GM19240 (cell line): Measurements from ENCODE around the gene JAK2.
"Not testable (repeated sequence)": the region's sequence is repeated elsewhere in the genome, so short reads cannot be mapped to it uniquely, and the experiment has no call there.

ENCODE experiments used
- DNase-seq: peaks from one replicate; pipeline ENCODE4 v3.0.0; 2011; ENCODE audit warnings: low spot score; ENCODE audit not compliant: insufficient read length

The JAK2 gene

DNA sequence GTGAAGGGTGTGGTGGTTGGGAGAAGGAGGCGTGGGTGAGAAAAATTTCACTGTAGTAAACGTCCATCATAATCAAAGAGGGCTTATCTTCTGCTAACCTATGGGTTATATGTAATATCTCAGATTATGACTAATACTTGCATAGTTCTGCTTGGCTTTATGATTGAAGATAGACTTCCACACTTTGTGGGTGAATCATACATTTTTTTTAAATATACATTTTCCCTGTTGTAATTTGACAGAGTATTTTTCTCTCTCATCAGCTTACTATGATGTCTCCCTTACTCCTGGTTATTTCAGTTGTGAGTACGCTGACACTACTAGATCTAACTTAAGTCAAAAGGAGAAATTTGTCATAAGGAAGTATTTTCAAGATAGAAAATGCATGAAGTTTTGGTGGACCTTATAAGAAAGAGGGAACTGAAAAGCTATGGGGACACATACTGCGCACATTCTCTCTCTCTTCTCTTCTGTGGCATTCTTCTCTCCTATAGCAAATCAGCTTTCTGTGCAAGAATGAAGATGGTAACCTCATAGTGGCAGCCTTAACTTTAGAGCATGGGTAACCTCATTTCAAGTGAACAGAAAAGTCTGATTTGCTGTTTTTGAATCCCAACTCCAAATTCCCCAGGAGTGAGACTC is 4.9 kb upstream of the JAK2 start:
- no peak for DNase-seq

DNA sequence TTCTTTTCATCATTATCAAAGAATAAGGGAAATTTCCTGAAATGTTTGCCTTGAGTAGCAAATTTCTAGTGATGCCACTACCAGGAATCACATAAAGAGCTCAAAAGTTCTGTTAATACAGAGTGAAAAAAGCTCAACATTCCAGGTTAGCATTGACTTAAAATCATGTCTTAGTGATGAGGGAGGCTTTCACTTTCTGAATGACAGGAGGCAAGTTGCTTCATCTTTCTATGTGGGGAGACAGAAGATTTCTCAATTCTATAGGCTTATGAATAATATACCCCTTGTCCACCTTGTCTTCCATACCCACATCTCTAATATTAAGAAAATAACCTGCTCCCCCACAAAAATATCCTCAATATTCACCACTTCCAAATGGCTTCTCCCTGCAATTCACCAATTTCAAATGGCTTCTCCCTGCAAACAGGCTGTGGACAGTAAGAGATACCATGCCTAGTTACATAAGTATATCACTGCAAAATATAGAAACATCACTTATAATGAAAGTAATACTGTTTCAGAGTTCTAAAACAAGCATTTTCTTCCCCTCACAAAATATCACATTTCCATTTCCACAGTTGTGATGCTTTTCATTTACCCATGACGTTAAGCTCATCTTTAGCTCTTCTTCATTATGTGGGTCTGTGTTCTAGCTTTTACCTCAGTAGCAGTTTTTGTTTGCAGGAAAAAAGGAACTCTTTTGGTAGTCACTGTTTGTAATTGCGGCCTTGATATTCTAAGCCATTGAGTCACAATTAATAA is 2.2 kb upstream of the JAK2 start:
- DNase-seq: no peak

DNA sequence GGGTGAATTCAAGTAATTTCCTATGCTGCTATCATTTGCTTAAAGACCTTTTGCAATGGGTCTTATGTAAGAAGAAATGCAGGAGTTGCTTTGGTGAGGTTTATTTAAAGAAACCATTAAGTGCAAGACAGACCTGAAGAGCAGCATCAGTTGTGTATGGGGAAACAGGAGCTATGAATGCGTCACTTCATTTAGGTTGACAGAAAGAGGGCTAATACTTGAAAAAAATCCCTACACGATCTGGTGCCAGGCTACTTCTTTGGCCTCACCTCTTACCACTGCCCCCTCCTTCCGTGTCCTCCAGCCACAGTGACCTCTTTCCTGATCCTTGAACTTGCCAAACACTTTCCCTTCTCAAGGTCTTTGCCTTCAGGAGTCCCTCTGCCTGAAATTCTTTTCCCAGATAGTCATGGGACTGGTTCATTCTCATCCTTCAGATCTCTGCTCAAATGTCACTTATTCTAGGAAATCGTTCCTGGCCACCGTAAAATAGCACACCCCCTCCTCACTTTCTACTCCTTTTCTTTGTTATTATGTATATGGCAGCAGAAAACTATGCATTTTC is 1.4 kb upstream of the JAK2 start:
- no peak for DNase-seq

DNA sequence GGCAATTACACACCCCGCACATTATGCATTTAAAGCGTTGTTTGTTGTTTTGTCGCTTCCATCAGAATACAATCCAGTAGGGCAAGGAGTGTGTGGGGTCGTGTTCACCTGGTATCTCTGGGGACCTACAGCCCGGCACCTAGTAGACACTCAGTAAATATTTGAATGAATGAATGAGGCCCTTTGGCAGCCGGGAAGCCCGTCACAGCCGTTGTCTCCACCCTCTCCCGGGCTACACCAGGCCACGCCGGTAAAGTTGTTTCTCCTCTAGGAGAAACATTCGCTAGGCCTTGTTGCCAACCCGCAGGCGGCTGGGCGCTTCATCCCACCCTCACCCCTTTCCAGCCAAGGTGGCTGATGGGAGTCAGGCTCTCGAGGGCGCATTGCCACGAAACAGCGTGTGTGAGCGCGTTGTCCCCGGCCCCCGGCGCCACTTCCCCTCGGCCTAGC is 876 bp upstream of the JAK2 start:
- DNase-seq: no peak

DNA sequence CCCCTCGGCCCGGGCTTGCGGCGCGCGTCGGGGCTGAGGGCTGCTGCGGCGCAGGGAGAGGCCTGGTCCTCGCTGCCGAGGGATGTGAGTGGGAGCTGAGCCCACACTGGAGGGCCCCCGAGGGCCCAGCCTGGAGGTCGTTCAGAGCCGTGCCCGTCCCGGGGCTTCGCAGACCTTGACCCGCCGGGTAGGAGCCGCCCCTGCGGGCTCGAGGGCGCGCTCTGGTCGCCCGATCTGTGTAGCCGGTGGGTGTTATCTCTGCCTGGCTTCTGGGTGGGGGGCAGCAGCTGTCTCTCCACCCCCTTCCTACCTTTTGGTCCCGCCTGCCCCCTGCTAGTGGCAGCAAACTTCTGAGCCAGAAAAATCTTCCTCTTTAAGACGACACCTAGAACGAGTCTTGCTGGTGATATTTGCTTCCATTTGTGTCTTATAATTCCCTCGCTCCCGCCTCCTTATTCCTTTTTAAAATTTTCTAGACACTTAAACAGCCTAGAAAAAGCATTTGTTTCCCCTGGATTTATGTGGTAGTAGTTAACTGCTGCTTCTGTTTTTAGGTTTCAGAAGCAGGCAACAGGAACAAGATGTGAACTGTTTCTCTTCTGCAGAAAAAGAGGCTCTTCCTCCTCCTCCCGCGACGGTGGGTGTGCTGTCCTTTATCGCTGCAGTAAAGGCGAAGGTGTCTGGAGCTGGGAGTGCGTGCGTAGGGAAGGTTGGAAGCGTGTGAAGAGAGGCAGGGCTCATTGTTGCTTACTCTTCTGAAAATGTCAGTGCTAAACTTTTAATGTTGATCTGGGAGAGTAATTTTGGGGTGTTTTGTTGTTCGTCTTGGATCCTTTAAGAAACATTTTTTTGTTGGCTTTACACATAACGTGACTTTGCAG is 554 bp downstream of the JAK2 start:
- no peak for DNase-seq

DNA sequence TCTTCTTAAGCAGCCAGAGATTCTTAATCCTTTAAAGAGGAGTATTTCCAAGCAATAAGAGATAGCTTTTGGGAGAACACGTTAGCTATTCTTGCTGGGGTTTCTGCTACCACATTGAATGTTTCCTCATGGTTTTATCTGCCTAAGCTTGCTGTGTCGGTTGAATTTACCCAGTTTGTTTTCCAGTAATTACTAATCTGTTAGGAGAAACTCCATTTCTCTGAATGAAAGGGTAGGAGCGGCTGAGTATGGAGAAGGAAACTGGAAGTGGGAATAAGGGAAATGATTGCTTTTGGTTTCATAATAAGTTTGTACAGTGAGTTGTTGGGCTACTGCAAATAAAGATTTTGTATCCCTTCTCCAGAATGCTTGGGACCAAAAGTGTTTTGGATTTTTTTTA is 1.2 kb downstream of the JAK2 start:
- no peak for DNase-seq

DNA sequence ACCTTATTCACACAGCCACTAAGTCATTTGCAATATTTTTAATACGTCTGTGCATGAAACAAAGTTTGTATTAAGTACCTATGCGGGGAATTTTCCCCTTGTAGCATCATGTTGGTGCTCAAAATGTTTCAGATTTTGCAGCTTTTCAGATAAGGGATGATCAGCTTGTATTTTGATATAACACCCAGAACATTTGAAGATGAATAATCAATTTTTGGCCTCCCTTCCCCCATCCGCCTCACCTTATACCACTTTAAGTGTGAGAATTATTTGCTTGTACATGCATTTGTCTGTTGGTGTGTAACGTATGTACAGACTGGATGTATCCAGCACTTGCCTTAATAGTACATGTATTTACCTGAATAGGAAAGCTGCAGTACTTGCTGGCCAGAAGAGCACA is 1.7 kb downstream of the JAK2 start:
- no peak for DNase-seq

DNA sequence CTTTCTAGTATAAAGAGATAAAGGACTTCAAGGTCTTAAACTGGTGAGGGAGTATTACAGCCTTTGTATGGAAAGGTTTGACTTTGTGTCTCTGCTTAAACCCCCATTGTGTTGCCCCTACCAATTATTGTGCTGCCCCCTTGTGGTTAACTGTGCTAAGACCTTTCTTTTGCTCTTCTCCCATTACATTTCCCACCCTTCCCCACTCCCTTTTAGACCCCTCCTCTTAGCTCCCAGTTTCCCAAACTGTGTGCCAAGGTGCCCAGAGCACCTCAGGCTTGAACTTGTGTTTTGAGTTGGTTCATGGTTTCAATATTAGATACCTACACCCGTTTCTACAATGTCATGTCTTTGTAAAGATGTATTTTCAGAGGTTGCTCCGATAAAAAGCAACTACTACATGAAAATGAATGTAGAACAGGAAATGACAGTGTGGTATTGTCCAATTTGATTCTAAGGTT is 2.9 kb downstream of the JAK2 start:
- DNase-seq: no peak

DNA sequence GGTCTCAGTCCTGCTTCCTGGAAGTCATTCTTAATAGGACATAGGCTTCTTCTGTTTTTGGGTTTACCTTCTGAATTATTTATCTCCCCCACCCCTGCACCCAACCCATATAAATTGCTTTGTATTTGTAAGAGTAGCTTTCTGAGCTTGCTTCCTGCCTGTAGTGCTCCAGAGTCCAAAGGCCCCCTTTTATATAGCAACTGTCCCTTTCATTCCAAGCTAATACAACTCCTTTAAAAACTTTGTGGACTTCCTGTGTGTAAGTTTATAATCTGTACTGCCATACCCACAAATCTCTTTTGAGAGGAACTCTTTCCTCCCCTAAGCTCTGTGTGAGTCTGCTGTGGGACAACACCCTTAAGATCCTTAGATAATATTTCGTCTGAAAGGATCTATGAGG is 7.8 kb downstream of the JAK2 start:
- DNase-seq: no peak

DNA sequence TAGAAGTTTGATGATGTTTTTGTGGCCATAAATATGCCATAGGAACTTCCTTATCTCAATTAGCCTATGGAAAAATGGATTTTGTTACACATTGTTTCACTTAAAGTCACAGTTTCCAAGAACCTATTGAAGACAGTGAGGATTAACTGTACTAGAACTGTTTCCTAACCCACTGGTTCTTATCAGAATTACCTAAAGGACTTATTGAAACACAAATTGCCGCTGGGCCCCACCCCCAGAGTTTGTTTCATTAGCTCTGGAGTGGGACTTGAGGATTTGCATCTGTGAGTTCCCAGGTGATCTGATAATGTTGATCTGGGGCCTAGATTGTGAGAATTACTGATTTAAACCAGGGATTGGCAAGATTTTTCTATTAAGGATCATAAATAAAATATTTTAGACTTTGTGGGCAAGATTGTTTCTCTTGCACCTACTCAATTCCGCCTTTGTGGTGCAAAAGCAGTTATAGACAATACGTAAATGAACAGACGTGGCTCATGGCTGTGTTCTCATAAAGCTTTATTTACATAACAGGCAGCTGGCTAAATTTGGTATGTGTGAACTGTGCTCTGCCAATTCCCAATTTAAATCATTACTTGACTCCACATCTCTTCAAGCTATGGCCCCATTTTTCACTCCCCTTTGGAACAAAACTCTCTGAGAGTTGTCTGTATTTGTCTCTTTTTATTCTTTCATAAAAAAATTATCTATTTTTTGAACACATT is 9.3 kb downstream of the JAK2 start:
- DNase-seq: no peak

DNA sequence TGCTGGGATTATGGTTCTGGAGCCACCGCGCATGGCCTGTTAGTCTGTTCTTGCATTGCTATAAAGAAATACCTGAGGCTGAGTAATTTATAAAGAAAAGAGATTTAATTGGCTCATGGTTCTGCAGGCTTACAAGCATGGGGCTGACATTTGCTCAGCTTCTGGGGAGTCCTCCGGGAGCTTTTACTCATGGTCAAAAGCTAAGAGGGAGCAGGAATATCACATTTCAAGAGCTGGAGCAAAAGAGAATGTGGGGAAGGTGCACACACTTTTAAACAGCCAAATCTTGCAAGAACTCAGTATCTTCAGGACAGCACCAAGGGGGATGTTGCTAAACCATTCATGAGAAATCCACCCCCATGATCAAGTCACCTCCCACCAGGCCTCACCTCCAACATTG is 12.1 kb downstream of the JAK2 start:
- DNase-seq: no peak

DNA sequence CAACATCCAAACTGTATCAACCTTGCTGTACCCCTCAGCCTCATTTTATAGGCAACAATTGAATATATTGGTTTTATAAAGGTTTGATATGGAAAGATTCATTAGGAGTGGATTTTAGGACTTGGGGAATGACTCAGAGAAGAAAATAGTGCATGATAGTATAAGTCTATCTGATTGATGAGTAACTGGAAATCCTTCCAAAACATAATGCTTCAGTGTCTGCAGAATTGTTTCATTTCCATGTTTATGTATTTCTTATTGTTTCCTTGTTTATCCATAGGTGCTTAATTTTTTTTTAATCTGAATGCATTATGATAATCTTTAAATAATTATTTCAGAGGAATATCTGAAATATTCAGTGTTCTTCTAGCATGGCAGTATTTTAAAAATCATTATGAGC is 12.6 kb downstream of the JAK2 start:
- no peak for DNase-seq

DNA sequence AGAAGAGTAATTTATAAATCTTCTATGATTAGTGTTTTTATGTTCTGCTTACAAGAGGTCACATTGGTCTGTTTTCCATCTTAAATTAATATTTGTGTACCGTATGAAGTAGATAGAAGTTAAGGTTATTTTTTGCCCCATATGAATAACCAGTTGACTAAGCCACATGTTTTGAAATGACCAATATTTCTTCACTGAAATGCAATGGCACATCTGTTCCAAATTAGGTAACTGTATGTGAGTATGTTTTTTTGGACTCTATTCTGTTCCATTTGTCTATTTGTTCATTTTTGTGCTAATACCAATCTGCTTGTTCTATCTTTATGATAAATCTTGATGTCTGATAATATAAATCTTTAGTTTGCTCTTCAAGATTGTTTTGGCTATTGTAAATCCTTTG is 17.7 kb downstream of the JAK2 start:
- no peak for DNase-seq

DNA sequence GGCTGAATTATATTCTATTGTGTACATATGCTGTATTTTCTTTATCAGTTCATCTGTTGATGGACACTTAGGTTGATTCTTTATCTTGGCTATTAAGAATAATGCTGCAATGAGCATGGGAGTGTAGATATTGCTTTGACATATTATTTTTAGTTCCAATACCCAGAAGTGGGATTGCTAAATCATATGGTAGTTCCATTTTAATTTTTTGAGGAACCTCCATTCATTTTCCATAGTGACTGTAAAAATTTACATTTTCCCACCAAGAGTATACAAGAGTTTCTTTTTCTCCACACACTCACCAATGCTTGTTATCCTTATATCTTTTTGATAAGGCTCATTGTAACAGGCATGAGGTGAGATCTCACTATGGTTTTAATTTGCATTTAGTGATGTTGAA is 19.4 kb downstream of the JAK2 start:
- no peak for DNase-seq

DNA sequence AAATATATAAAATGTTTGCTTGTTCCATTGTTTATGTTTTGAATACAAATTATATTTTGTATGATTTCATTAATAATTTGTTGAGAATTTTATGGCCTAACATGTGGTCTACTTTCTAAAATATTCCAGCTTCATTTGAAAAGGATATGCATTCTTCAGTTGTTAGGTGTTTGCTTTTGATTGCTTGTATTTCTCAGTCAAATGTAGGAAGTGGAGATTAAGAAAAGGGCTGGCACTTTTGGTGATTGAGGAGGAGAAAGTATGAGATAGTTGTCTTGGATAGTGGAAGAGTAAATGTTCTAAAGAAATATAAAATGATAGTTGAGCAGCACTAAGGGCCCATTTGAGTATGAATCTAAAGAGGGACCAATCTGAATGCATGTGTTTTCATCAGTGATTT is 23.1 kb downstream of the JAK2 start:
- DNase-seq: no peak

DNA sequence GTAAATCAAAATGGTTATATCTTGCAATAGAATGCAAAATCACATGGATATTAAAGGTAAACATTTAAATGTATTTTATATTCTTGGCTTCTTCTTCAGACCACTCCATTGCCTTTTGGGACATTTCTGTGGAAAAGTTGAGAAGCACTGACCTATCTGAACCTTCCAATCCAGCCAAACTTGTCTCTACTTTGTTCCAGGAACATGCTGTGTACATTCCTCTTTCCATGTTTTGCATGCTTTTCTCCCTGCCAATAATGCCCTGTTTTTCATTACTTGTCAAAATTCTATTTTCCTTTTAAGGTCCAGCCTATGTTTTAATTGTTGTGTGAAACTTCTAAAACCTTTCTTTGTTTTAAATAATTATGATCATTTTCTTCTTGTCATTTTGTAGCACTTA is 28.3 kb downstream of the JAK2 start:
- no peak for DNase-seq

DNA sequence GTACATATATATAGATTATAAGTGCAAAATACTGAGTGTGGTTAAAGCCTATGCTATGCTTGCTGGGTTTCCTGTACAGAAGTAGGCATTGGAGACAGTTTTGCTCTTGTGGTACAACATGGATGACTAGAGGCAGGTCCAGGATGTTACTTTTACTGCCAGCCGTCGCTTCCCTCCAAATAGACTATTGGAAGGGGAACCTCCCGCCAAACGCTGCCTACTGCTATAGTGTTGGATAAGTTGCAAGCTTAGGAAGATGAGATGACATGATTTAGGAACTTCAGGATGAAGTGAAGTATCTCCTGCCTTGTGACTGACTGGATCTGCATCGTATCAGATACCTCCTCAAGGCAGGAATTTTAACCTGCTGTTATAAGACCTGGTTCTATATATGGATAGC is 30.9 kb downstream of the JAK2 start:
- no peak for DNase-seq

DNA sequence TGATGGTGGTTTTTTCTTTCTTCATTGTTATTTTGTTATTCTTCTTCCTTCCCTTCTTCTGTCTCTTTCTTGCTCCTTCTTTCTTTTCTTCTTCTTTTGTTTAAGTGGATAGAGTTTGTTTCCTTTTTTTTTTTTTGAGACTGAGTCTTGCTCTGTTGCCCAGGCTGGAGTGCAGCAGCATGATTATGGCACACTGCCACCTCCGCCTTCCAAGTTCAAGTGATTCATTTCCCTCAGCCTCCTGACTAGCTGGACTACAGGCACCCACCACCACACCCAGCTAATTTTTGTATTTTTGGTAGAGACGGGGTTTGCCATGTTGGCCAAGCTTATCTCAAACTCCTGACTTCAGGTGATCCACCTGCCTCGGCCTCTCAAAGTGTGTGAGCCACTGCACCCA is 40.3 kb downstream of the JAK2 start:
- DNase-seq: no peak

DNA sequence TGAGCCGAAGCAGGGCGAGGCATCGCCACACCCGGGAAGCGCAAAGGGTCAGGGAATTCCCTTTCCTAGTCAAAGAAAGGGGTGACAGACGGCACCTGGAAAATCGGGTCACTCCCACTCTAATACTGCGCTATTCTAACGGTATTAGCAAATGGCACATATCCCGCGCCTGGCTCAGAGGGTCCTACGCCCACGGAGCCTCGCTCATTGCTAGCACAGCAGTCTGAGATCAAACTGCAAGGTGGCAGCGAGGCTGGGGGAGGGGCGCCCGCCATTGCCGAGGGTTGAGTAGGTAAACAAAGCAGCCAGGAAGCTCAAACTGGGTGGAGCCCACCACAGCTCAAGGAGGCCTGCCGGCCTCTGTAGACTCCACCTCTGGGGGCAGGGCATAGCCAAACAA is 46.9 kb downstream of the JAK2 start:
- not testable (repeated sequence) for DNase-seq

DNA sequence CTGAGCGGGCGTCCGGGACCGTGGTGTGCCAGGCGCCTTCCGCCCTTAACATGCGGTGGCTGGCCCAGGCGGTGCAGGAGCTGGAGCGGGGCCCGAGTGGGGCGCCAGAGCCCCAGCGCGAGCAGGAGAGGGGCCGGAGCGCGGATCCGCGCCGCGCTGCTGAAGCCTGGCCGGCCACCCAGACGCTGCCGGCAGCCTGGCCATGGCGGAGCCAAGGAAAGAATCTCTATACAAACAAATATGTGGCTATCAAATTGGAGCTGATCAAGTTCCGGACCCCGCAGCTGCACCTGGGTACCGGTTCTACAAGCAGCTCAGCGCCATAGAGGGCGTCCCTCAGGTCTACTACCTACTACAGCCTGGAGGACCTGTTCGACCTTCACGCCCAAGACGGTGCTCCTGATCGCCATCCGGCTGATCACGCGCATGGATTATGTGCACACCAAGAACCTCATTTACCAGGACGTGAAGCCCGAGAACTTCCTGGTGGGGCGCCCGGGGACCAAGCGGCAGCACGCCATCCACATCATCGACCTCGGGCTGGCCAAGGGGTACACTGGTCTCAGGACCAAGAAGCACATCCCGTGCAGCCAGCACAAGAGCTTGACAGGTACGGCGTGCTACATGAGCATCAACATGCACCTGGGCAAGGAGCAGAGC is 55.8 kb downstream of the JAK2 start:
- no peak for DNase-seq
